Spleen (tissue), 11 donors: ENCODE measurements around the gene PIGU. TPM values are rescaled to one million over a fixed set of nuclear protein-coding genes. Genes with fewer than 3 reads are reported as not detected.

Experiments used
- DNase-seq: peaks from one replicate; pipeline ENCODE4 v3.0.0-alpha.2; 2020
- H3K27ac ChIP-seq, 8 donors: fragments of 200-600 bp; sonication (generic) in 7 of 8; 1 replicate in 4 of 8; 2 replicates in 4 of 8; pipeline versions ENCODE4 v1.5.0 to v1.8.0; 2016 to 2021; ENCODE audit warnings: inconsistent platforms in 4 of 8, mild to moderate bottlenecking in 4 of 8, moderate library complexity in 1 of 8
- H3K27me3 ChIP-seq, 7 donors: fragments of 200-600 bp; sonication (generic) in 6 of 7; replicated peaks in 1 of 7; 1 replicate in 4 of 7; 2 replicates in 3 of 7; pipeline versions ENCODE4 v1.5.0 to v1.8.0; 2016 to 2021; ENCODE audit warnings: inconsistent platforms in 3 of 7, mild to moderate bottlenecking in 1 of 7
- H3K36me3 ChIP-seq, 6 donors: fragments of 200-600 bp; sonication (generic) in 5 of 6; 1 replicate in 4 of 6; 2 replicates in 2 of 6; pipeline versions ENCODE4 v1.5.0 to v1.8.0; 2016 to 2021; ENCODE audit warnings: inconsistent platforms in 2 of 6
- H3K4me1 ChIP-seq, 6 donors: fragments of 200-600 bp; sonication (generic) in 5 of 6; 1 replicate in 3 of 6; 2 replicates in 3 of 6; pipeline versions ENCODE4 v1.5.0 to v1.8.0; 2016 to 2021; ENCODE audit warnings: inconsistent platforms in 3 of 6
- H3K4me3 ChIP-seq, 8 donors: fragments of 200-600 bp; sonication (generic) in 7 of 8; 1 replicate in 4 of 8; 2 replicates in 4 of 8; pipeline versions ENCODE4 v1.5.0 to v1.8.0; 2016 to 2021; ENCODE audit warnings: inconsistent platforms in 4 of 8, mild to moderate bottlenecking in 4 of 8, moderate library complexity in 2 of 8
- H3K9me3 ChIP-seq, 8 donors: fragments of 200-600 bp; sonication (generic) in 7 of 8; 1 replicate in 4 of 8; 2 replicates in 4 of 8; pipeline versions ENCODE4 v1.5.0 to v1.8.0; 2016 to 2021; ENCODE audit warnings: inconsistent platforms in 4 of 8
- CTCF ChIP-seq, 11 experiments: fragments of 200-600 bp in 7 of 11; fragments of 450-650 bp in 4 of 11; sonication (generic) in 4 of 11; IDR thresholded peaks in 8 of 11; conservative IDR thresholded peaks in 3 of 11; 1 replicate in 7 of 11; 2 replicates in 4 of 11; pipeline versions ENCODE4 v1.4.0 to v1.8.0; 2016 to 2021; ENCODE audit warnings: antibody characterized with exemption in 11 of 11, inconsistent platforms in 4 of 11, mild to moderate bottlenecking in 1 of 11
- POLR2A ChIP-seq, 3 donors: fragments of 450-650 bp; IDR thresholded peaks; one replicate each; pipeline ENCODE4 v1.5.1; 2017; ENCODE audit warnings: antibody characterized with exemption in 3 of 3, mild to moderate bottlenecking in 1 of 3
- POLR2AphosphoS5 ChIP-seq, 3 donors: sonication (generic); formaldehyde crosslinking; IDR thresholded peaks; one replicate each; pipeline ENCODE4 v1.5.1; 2017; ENCODE audit warnings: antibody characterized with exemption in 3 of 3
- WGBS, 5 donors: extraction: QIAGEN DNeasy Blood & Tissue Kit in 3 of 5; methylation state at CpG; one replicate each; pipeline versions ENCODE4 v1.1.5 to v1.1.7; 2013 to 2018; 5-methylcytosine and 5-hydroxymethylcytosine counted together
- intact Hi-C: fragments of 100-400 bp; cut with DNase I; formaldehyde crosslinking; loops from one replicate; pipeline ENCODE4 v1.15.0; 2023; ENCODE audit warnings: low total_unique reads
- polyA plus RNA-seq, 3 donors: library from polyadenylated mRNA; stranded (reverse); fragments of 200-250 nt; gene quantifications; one replicate each; pipeline ENCODE4 v1.2.1, GENCODE V29; 2013
- total RNA-seq, 7 donors: library from RNA; depleted of rRNA in 3 of 7; stranded (reverse); fragments of >200 nt in 3 of 7; fragmentation: NEBNext Ultra II Directional in 4 of 7; extraction: Animal tissue kit (Norgen Biotek cat#: 25700) in 4 of 7; gene quantifications; one replicate each; pipeline versions ENCODE4 v1.1.0 to v1.2.1, GENCODE V29; 2016 to 2021
- donor health status: healthy with polysubstance abuse.
- donor health status: DM: no; HTN: no; CAD: no; lungs with moderate emphysema.
- donor health status: DM: no; HTN: no; CAD: no.
- donor health status: Bipolar disorder and iron deficiency.
- donor health status: healthy.
- donor health status: DM: no; HTN: no; CAD: no.
- donor health status: DM: yes; HTN: yes; CAD: no.

The PIGU gene
- total and polyA plus RNA-seq, 10 donors = 10.0 to 20.4 (median 14.5) TPM

- no peaks in the 10 kb centered on the region for H3K27me3 ChIP-seq
- peaks cover 0 to 11% (median 4%) of the 10 kb centered on the region in 6 donors for H3K4me1 ChIP-seq
- no peaks in the 10 kb centered on the region for H3K9me3 ChIP-seq
- intact Hi-C loops = no loop called here
- H3K4me3 ChIP-seq = no peak overlapping the region
- H3K36me3 ChIP-seq = peaks cover 0 to 84% (median 14%) of the 10 kb centered on the region in 6 donors
- no peak for DNase-seq
- WGBS, 5 donors = 28 to 53% (median 40%) methylated on average over 3 of the region's 3 CpGs
- TF ChIP-seq CTCF (IDR thresholded peaks at IDR 0.05 in 8 of 11, conservative IDR thresholded peaks at IDR 0.05 in 3 of 11) (no peak), POLR2AphosphoS5 (IDR thresholded peaks at IDR 0.05) (no peak), POLR2A (IDR thresholded peaks at IDR 0.05) (no peak)
- H3K27ac ChIP-seq = peak overlapping the region in 4 of 8 donors; percentile 21 to 24 (median 22)
Observed at GRCh38 chr20:34570859-34571306, 106.0 kb downstream of the PIGU start.

DNA sequence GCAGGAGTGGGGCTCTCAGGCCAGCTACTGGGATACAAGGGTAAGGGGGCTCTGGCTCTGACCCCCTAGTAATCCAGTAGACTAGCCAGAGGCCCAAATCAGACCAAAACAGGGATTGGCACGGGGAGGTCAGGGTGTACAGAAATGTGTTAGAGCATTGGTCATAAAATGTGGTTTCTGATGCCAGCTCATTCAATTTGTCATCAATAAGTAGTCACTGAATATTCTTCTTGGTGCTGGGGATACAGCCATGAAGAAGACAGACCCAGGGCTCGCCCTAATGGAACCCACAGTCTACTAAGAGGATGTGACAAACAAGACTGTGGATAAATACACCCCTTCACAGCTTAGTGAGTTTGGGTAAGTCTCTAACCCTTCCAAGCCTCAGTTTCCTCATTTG is 107.3 kb downstream of the PIGU start:
- TF ChIP-seq POLR2AphosphoS5 (IDR thresholded peaks at IDR 0.05) (no peak), POLR2A (IDR thresholded peaks at IDR 0.05) (no peak), CTCF (IDR thresholded peaks at IDR 0.05 in 8 of 11, conservative IDR thresholded peaks at IDR 0.05 in 3 of 11) (no peak)
- intact Hi-C loops = no loop called here
- no peak for DNase-seq
- H3K4me3 ChIP-seq = no peak overlapping the region
- H3K9me3 ChIP-seq = no peaks in the 10 kb centered on the region
- peaks cover 0 to 80% (median 11%) of the 10 kb centered on the region in 6 donors for H3K36me3 ChIP-seq
- peaks cover 0 to 11% (median 4%) of the 10 kb centered on the region in 6 donors for H3K4me1 ChIP-seq
- no peaks in the 10 kb centered on the region for H3K27me3 ChIP-seq
- WGBS, 5 donors = 83 to 98% (median 91%) methylated on average over 2 of the region's 2 CpGs
- H3K27ac ChIP-seq = no peak overlapping the region

DNA sequence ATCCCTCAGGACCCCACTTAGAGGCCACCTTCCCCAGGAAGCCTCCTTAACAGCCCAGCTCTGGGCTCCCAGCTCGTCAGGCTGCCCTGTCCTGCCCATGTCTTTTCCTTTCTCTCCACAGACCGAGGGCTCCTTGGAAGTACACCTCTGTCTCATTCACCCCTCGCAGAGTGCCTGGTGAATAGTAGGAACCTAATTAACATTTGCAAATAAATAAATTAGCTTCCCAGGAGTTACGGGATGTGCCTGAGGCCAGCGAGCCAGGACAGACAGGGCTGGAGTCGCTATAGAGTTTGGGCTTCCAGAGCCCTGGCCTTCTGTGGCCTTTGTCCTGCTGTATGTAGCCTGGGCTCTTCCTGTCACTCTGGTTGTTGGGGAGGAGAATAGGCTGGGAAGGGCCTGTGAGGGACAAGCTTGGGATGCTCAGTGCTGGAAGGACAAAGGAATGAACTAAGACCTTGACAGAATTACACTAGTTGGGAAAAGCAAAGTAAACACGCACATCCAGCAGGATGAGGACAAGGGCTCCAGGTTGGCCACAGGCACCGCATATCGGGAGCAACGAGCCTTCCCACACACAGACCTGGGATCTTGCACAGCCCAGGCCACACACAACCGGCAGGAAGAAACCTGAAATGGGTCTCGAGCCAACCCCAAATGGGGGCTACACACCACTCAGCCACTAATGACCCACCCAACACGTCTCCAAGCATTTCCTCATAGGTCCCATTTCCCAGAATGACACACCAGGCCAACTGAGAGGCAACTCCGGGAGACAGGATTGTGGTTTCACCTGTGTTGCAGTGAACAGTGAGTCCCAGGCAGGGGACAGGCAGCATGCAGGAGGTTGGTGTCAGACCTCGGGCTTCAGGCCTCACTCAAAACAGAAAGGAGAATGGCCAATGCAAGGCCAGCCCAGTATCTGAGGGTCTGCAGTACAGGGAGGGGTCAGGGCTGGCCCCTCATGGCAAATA is 108.7 kb downstream of the PIGU start:
- DNase-seq = peak; percentile 56
- Histone ChIP-seq H3K27ac (no peak overlapping the region), H3K4me3 (no peak overlapping the region), H3K4me1 (peaks cover 0 to 11% (median 4%) of the 10 kb centered on the region in 6 donors), H3K9me3 (no peaks in the 10 kb centered on the region), H3K27me3 (no peaks in the 10 kb centered on the region), H3K36me3 (peaks cover 0 to 69% (median 6%) of the 10 kb centered on the region in 6 donors)
- 85 to 90% (median 89%) methylated on average over 14 to 15 of the region's 15 CpGs for WGBS, 5 donors
- intact Hi-C loops = no loop called here
- TF ChIP-seq POLR2AphosphoS5 (IDR thresholded peaks at IDR 0.05) = no peak
- TF ChIP-seq POLR2A (IDR thresholded peaks at IDR 0.05) = no peak
- no peak for TF ChIP-seq CTCF (IDR thresholded peaks at IDR 0.05 in 8 of 11, conservative IDR thresholded peaks at IDR 0.05 in 3 of 11)
